Measurements from ENCODE around the gene ISG20L2. TPM values are rescaled to one million over a fixed set of nuclear protein-coding genes. Genes with fewer than 3 reads are reported as not detected.
A peak's percentile ranks its signal among the peaks of the same experiment; 100 is the strongest.

Gene ISG20L2
- total and polyA plus RNA-seq, 8 donors = 18.3 to 45.9 (median 40.3) TPM

GRCh38 chr1:156692925-156693847, 35.4 kb downstream of the ISG20L2 start:
- H3K9me3 ChIP-seq = no peaks in the 10 kb centered on the region
- ATAC-seq = peak; percentile 64
- H3K4me1 ChIP-seq = peaks cover 12 to 22% of the 10 kb centered on the region in 2 donors
- H3K36me3 ChIP-seq = no peaks in the 10 kb centered on the region
- no peak overlapping the region for H3K27ac ChIP-seq
- intact Hi-C loops (cut with DNase I) = no loop called here
- peak in 3 of 4 donors; percentile 47 to 85 (median 51) for DNase-seq
- peaks cover 0 to 78% of the 10 kb centered on the region in 2 donors for H3K27me3 ChIP-seq
- no peak for TF ChIP-seq CTCF (IDR thresholded peaks at IDR 0.05)
- H3K4me3 ChIP-seq = no peak overlapping the region

- DNase-seq (peak in 2 of 4 donors; percentile 46 to 61), ATAC-seq (peak; percentile 43)
- no peak for TF ChIP-seq CTCF (IDR thresholded peaks at IDR 0.05)
- Histone ChIP-seq H3K27me3 (peaks cover 0 to 81% of the 10 kb centered on the region in 2 donors), H3K4me3 (no peak overlapping the region), H3K27ac (no peak overlapping the region), H3K36me3 (no peaks in the 10 kb centered on the region), H3K9me3 (no peaks in the 10 kb centered on the region), H3K4me1 (peaks cover 12 to 22% of the 10 kb centered on the region in 2 donors)
- intact Hi-C loops (cut with DNase I) = no loop called here
Observed at GRCh38 chr1:156692441-156692924, 36.1 kb downstream of the ISG20L2 start.

GRCh38 chr1:156691665-156692440, 36.7 kb downstream of the ISG20L2 start:
- Histone ChIP-seq H3K27me3 (peaks cover 0 to 82% of the 10 kb centered on the region in 2 donors), H3K4me1 (peaks cover 12 to 22% of the 10 kb centered on the region in 2 donors), H3K27ac (no peak overlapping the region), H3K9me3 (no peaks in the 10 kb centered on the region), H3K36me3 (no peaks in the 10 kb centered on the region), H3K4me3 (no peak overlapping the region)
- DNase-seq (peak in 3 of 4 donors; percentile 35 to 63 (median 54)), ATAC-seq (peak; percentile 62)
- TF ChIP-seq CTCF (IDR thresholded peaks at IDR 0.05) = no peak
- intact Hi-C loops (cut with DNase I) = no loop called here

- H3K36me3 ChIP-seq = no peaks in the 10 kb centered on the region
- H3K4me1 ChIP-seq = peaks cover 12 to 22% of the 10 kb centered on the region in 2 donors
- no peak for TF ChIP-seq CTCF (IDR thresholded peaks at IDR 0.05)
- ATAC-seq (no peak), DNase-seq (peak in 1 of 4 donors; percentile 34)
- H3K27ac ChIP-seq = no peak overlapping the region
- no peak overlapping the region for H3K4me3 ChIP-seq
- no peaks in the 10 kb centered on the region for H3K9me3 ChIP-seq
- peaks cover 0 to 88% of the 10 kb centered on the region in 2 donors for H3K27me3 ChIP-seq
- intact Hi-C loops (cut with DNase I) = no loop called here
Observed at GRCh38 chr1:156691191-156691590, 37.4 kb downstream of the ISG20L2 start.
